GM12864 (cell line): ENCODE data around the gene WDFY4.

Experiments
- DNase-seq: peaks from one replicate; pipeline ENCODE4 v3.0.0-alpha.2; 2011; ENCODE audit warnings: low read depth
- H3K4me3 ChIP-seq: 2 replicates; pipeline ENCODE4 v1.5.1; 2011; ENCODE audit warnings: mild to moderate bottlenecking, low read depth, low read length, control low read depth
- CTCF ChIP-seq: IDR thresholded peaks from 2 replicates; pipeline ENCODE4 v1.5.1; 2011; ENCODE audit warnings: low read depth, mild to moderate bottlenecking, moderate library complexity, low read length, control low read depth, inconsistent platforms; ENCODE audit errors: missing control alignments

Gene WDFY4

GRCh38 chr10:48786606-48787282 lies 102.1 kb downstream of the WDFY4 start:
- no peak for DNase-seq
- no peak for TF ChIP-seq CTCF
- H3K4me3 ChIP-seq, result no peak overlapping the region

- no peak overlapping the region for H3K4me3 ChIP-seq
- DNase-seq, result no peak
- TF ChIP-seq CTCF, result no peak
Observed at GRCh38 chr10:48788554-48788953, 103.9 kb downstream of the WDFY4 start.

- H3K4me3 ChIP-seq, result no peak overlapping the region
- no peak for TF ChIP-seq CTCF
- DNase-seq, result no peak
Observed at GRCh38 chr10:48789486-48790456, 105.1 kb downstream of the WDFY4 start.

GRCh38 chr10:48790457-48791044 lies 105.9 kb downstream of the WDFY4 start:
- TF ChIP-seq CTCF, result no peak
- DNase-seq, result no peak
- H3K4me3 ChIP-seq, result no peak overlapping the region

- no peak for DNase-seq
- no peak overlapping the region for H3K4me3 ChIP-seq
- TF ChIP-seq CTCF, result no peak
Observed at GRCh38 chr10:48791267-48791928, 106.7 kb downstream of the WDFY4 start.

- no peak for DNase-seq
- no peak overlapping the region for H3K4me3 ChIP-seq
- TF ChIP-seq CTCF, result no peak
Observed at GRCh38 chr10:48792121-48792520, 107.4 kb downstream of the WDFY4 start.
